AG09309 (cell line): ENCODE measurements around the gene CYTH4.

Experiments used
- DNase-seq: peaks from one replicate; pipeline ENCODE4 v3.0.0-alpha.2; 2010; ENCODE audit warnings: low read depth
- H3K4me3 ChIP-seq: 2 replicates; pipeline ENCODE4 v1.5.1; 2011; ENCODE audit warnings: mild to moderate bottlenecking, low read depth, low read length, moderate library complexity; ENCODE audit not compliant: control insufficient read depth
- CTCF ChIP-seq: IDR thresholded peaks from 2 replicates; pipeline ENCODE4 v1.5.1; 2011; ENCODE audit warnings: mild to moderate bottlenecking, low read depth, low read length, inconsistent platforms; ENCODE audit not compliant: insufficient read depth, control insufficient read depth; ENCODE audit errors: missing control alignments

The CYTH4 gene

GRCh38 chr22:37291559-37292298 lies 9.4 kb downstream of the CYTH4 start:
- no peak for TF ChIP-seq CTCF
- DNase-seq, result no peak

DNA sequence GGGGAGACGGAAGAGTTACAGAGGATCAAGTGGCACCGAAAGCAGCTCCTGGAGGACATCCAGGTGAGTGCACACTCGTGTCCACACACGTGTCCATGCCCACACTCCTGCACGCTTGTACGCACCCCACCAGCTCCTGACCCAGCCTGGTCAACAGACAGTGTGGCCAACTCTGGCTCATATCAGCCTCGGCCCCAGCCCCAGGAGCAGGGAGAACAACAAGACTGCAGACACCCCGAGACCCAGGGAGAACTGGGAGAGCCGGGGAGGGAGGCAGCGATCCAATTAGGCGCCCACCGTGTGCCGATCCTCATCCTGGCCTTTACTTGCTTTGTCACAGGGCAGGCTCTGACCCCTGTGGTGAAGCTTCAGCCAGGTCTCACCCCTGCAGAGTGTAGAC lies 10.3 kb downstream of the CYTH4 start:
- DNase-seq, result no peak
- TF ChIP-seq CTCF, result no peak
- no peak overlapping the region for H3K4me3 ChIP-seq

More at GRCh38 chr22:37291559-37292298, 9.4 kb downstream of the CYTH4 start:
- no peak overlapping the region for H3K4me3 ChIP-seq

DNA sequence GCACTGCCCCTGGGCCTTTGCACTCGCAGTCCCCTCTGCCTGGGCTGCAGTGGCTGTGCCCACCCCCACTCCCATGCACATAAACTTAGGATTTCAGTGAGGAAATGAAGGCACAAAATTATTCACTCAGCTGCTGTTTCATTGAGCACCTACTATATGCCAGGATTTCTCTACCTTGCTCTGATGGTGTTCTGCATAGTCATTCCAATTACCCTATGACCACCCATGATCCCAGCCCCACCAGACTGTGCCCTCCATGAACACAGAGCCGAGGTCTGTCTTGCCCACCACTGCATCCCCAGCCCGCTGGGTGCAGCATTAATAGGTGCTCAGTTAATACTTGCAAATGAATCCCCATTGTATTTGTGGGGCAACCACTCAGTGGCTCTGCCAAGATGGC lies 10.9 kb downstream of the CYTH4 start:
- DNase-seq, result no peak
- no peak for TF ChIP-seq CTCF
- H3K4me3 ChIP-seq, result no peak overlapping the region

DNA sequence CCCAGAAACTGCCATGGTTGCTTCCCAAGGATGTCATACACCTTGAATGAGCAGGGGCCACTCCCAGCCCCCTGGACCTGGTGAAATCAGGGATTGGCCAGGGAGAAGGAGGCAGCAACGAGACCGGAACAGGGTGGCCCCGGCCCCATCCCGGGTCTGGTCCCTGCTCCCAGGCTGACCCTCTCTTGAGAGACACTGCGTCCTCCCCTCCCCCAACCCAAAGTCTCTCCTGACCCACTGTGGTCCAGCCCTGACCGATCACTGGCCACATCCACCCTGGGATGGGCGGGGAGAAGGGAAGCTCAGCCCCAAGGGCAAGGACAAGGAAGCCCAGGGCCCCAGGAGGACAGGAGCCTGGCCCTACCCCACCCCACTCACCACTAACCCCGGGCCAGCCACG lies 12.4 kb downstream of the CYTH4 start:
- TF ChIP-seq CTCF, result no peak
- DNase-seq, result no peak
- H3K4me3 ChIP-seq, result no peak overlapping the region

- no peak for DNase-seq
- TF ChIP-seq CTCF, result no peak
These were observed 13.0 kb downstream of the CYTH4 start for GRCh38 chr22:37295213-37295886.

GRCh38 chr22:37295946-37296345 lies 13.6 kb downstream of the CYTH4 start:
- TF ChIP-seq CTCF, result no peak
- no peak overlapping the region for H3K4me3 ChIP-seq
- DNase-seq, result no peak

More at GRCh38 chr22:37295213-37295886, 13.0 kb downstream of the CYTH4 start:
- H3K4me3 ChIP-seq, result no peak overlapping the region
